LNCaP clone FGC (cell line): ENCODE results near the gene UBXN4.

Experiments
- DNase-seq: peaks from one replicate; pipeline ENCODE4 v3.0.0-alpha.2; 2011; ENCODE audit warnings: low read depth
- H3K4me3 ChIP-seq: 2 replicates; pipeline ENCODE4 v1.5.1; 2011; ENCODE audit warnings: mild to moderate bottlenecking, low read depth, low read length, control low read depth
- CTCF ChIP-seq: IDR thresholded peaks from 2 replicates; pipeline ENCODE4 v1.5.1; 2012; ENCODE audit warnings: mild to moderate bottlenecking; ENCODE audit not compliant: control insufficient read depth, insufficient read depth; ENCODE audit errors: extremely low read depth

Gene UBXN4

GRCh38 chr2:135741043-135741394, 636 bp upstream of the UBXN4 start:
- H3K4me3 ChIP-seq = no peak overlapping the region
- DNase-seq = no peak
- no peak for TF ChIP-seq CTCF

- TF ChIP-seq CTCF = no peak
- DNase-seq = peak; percentile 17
- H3K4me3 ChIP-seq = peak overlapping the region; percentile 89
Observed at GRCh38 chr2:135742325-135742757, 686 bp downstream of the UBXN4 start.

GRCh38 chr2:135743860-135744259, 2.2 kb downstream of the UBXN4 start:
- peak overlapping the region; percentile 89; the same call in 1 of the 2 replicates for H3K4me3 ChIP-seq
- no peak for DNase-seq
- no peak for TF ChIP-seq CTCF

GRCh38 chr2:135744760-135745314, 3.2 kb downstream of the UBXN4 start:
- TF ChIP-seq CTCF = 0 out of 2 replicates have a peak, but pooled peaks have one; percentile 17
- no peak for DNase-seq
- H3K4me3 ChIP-seq = no peak overlapping the region

GRCh38 chr2:135745545-135745944, 3.9 kb downstream of the UBXN4 start:
- H3K4me3 ChIP-seq = no peak overlapping the region
- no peak for TF ChIP-seq CTCF
- DNase-seq = no peak

- TF ChIP-seq CTCF = no peak
- no peak overlapping the region for H3K4me3 ChIP-seq
- no peak for DNase-seq
Observed at GRCh38 chr2:135755573-135755972, 13.9 kb downstream of the UBXN4 start.

- no peak overlapping the region for H3K4me3 ChIP-seq
- DNase-seq = no peak
- no peak for TF ChIP-seq CTCF
Observed at GRCh38 chr2:135756692-135757091, 15.0 kb downstream of the UBXN4 start.
